HG02798 (cell line): ENCODE data around the gene SLC39A10.

Source experiments
- ATAC-seq: cut with Tn5 transposase; IDR thresholded peaks from one replicate; pipeline ENCODE4 v1.9.1; 2021; ENCODE audit warnings: mild to moderate bottlenecking; ENCODE audit not compliant: unreplicated experiment, poor library complexity

Gene SLC39A10

DNA sequence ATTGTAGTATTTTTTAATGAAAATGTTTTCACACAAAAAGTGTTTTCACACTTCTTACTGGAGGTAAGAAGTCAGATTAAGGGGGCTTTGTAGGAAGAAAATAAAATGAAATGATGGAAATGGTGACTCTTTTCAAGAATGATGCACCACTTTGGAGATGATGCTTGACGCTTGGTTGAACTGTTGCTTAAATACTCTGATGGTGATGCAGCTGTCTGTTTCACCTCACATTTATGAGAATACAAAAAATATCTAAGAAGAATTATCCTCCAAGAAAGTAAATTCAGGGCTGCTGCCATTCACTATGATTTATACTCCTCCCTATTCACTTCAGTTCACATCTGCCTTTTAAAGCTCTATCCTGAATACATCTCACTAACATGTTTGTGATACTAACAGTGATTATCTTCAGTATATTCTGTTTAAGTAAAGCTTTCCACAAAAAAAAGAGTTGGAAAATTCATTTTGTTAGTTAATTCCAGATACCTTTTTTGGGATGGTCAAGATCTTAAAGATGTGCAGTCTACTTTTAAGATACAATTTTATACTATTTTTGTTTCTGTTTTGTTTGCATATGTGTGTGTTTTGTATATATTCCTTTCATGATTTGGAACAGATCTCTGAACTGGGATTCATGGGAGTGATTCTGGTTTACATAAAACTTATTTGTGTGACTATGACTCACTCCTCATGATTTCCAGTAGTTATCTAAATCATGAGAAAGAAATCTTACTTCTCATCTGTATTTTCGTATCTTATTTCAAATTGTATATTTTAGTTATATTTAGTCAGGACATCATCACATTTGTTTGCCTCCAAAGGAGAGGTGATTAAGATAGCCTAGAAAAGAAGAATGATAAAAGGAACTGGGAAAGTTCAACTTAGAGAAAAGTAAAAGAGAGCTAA is 53.1 kb downstream of the SLC39A10 start:
- no peak for ATAC-seq

- ATAC-seq, result peak; percentile 76
These were observed 54.5 kb downstream of the SLC39A10 start for GRCh38 chr2:195711478-195711877.

DNA sequence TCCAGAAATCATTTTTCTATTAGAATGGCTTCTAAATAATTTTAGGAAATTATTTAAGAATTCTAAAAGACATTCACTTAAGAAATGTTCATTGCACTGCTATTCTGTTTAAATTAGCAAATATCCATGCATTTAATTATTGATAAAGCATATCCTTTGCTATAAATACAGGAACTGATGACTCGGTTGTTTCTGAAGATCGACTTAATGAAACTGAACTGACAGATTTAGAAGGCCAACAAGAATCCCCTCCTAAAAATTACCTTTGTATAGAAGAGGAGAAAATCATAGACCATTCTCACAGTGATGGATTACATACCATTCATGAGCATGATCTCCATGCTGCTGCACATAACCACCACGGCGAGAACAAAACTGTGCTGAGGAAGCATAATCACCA is 59.4 kb downstream of the SLC39A10 start:
- no peak for ATAC-seq

GRCh38 chr2:195721042-195721441 is 64.0 kb downstream of the SLC39A10 start:
- ATAC-seq, result no peak

GRCh38 chr2:195722075-195722474 is 65.0 kb downstream of the SLC39A10 start:
- no peak for ATAC-seq

- ATAC-seq, result no peak
These were observed 70.1 kb downstream of the SLC39A10 start for GRCh38 chr2:195727106-195727505.

- ATAC-seq, result no peak
These were observed 73.9 kb downstream of the SLC39A10 start for GRCh38 chr2:195730912-195731311.

GRCh38 chr2:195732574-195732973 is 75.5 kb downstream of the SLC39A10 start:
- no peak for ATAC-seq

DNA sequence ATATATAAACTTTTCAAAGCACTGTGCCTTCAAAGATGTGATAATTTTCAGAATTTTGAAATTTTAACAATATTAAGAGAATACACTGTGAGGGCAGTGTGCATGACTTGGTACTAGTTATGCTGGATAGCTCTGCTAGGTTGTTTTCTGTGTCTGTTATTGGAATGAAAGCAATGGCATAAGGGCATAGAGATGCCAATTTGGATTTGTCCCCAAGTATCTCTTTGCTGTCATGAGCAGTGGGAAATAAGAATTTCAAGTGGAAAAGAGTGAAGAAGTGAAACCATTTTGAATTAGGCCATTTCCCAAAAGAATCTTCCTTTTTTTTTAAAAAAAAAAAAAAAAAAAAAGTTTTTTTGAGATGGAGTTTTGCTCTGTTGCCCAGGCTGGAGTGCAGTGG is 76.8 kb downstream of the SLC39A10 start:
- no peak for ATAC-seq

- no peak for ATAC-seq
These were observed 77.4 kb downstream of the SLC39A10 start for GRCh38 chr2:195734395-195734794.

- no peak for ATAC-seq
These were observed 77.9 kb downstream of the SLC39A10 start for GRCh38 chr2:195734931-195735330.

DNA sequence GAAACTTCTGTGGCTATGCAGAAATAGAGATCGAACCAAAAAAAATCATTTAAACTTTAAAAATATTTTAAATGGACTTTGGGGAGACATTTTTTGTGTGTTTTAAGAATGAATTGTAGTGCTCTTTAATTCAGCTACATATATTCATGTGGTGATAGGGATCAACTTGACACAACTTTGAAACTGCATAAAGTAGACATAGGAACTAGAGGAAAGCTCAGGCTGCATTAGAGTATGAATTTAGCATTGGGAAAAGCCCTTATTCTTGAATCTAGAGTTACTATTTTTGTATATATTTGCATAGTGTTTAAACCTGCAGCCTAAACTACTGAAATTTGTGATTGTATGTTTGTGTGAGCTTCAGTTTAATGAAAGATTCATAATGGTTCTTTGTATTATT is 78.3 kb downstream of the SLC39A10 start:
- ATAC-seq, result no peak

DNA sequence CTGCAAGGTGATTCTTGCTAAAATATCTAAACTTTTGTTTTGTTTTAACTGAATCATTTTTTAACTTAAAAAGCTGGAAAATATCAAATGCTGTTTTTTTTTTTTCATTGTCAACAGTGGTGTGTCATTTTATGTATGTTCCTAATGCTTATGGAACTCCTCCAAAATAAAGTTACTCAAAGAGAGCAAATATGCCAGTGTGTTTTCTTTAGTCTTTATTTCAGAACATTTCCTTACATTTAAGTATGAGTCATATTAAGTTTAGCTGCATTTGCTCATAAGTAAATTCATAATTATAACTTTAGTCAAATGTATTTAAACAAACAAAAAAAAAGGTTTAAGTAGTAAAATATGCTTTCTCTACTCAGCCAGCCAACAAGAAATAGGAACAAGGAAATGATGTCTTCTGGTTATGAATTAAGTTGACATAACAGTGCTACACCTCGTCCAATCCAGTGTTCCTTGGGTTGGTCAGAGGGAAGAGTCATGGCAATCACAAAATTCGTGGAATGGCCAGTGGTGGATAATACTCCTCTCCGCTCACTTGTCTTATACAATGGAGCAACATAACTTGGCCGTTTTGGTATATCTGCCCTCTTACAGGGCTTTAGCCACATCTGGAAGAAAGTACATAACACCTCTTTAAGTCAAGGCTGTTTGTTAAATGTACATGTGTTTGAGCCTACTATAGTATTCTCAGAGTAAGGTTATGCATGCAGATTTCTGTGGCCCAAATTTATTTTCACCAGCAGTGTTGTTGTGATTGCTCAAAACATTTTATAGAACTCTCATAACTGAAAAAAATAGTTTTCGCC is 80.7 kb downstream of the SLC39A10 start:
- ATAC-seq, result no peak

DNA sequence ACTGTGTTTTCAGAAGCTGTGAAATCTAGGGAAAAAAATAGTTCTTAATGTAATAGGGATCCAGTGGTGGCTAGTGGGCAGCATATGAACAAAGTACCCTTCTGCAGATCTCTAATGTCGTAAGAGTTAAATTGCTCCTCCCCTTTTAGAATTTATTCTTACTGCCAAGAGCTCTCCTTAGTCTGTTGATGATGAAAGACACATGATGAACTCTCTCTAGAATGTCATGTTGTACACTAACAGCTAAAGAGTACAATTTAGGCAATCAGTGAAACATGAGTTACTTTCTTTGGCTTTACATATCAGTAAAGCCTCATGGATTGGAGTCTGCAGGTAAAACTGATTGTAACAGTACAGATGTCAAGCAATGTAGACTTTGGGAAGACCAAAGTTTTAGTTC is 84.2 kb downstream of the SLC39A10 start:
- no peak for ATAC-seq

DNA sequence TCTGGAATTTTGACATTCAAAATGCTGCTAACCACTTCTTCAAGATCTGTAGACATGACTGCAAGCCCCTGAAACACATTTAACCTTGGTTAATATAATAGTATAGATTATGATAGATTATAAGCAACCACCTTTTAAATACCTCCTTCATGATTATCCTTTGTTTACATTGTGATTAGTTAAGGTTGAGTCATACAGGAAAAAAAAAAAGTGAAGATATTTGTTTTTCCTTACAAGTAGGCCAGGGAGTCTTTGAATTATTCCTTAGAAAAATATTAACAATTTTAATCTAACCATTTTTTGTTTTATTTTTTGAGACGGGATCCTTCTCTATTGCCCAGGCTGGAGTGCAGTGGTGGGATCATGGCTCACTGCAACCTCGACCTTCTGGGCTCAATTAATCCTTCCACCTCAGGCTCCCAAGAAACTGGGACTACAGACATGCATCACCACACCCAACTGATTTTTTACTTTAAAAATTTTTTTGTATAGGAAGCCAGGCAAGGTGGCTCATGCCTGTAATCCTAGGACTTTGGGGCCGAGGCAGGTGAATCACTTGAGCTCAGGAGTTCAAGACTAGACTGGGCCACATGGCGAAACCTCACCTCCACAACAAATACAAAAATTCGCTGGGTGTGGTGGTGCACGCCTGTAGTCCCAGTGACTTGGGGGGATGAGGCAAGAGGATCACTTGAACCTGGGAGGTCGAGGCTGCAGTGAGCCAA is 99.4 kb downstream of the SLC39A10 start:
- ATAC-seq, result no peak

DNA sequence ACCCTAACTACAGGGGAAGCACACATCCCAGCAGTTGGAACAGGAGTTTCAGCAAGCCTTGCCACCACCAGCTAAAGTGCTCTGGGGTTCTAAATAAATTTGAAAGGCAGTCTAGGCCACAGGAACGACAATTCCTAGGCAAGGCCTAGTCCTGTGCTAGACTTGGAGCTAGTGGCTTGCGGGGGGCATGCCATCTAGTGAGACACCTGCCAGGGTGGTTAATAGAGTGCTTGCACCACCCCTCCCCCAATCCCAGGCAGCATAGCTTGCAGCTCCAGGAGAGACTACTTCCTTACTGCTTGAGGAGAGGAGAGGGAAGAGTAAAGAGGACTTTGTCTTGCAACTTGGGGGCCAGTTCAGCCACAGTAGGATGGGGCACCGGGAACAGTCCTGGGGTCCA is 101.8 kb downstream of the SLC39A10 start:
- ATAC-seq, result no peak

GRCh38 chr2:195759877-195760276 is 102.9 kb downstream of the SLC39A10 start:
- ATAC-seq, result no peak

DNA sequence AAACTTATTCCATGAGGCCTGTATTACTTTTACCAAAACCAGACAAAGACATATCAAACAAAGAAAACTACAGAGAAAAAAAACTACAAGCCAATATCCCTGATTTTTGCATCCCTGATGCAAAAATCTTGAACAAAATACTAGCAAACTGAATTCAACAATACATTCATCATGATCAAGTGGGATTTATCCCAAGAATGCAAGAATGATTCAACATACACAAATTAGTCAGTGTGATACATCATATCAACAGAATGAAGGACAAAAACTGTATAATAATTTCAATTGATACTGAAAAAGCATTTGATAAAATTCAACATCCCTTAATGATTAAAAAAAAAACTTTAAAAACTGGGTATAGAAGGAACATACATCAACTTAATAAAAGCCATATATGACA is 106.8 kb downstream of the SLC39A10 start:
- no peak for ATAC-seq

GRCh38 chr2:195766691-195767090 is 109.7 kb downstream of the SLC39A10 start:
- no peak for ATAC-seq

DNA sequence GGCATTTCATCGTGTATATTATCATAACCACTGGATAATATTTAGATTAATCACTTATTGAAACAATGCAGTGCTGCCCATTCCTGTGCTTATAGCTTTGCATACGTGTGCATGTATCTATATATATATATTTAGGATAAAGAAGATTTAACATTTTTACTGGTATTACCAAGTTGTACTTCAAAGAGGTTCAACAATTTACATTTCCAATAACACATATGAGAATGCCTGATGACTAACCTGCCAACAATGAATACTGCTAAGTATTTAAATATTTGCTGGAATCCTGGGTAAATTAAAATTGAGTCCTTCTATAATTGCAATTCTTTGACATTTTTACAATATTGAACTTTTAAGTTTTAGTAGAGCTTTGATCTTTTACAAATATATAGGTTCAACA is 111.4 kb downstream of the SLC39A10 start:
- no peak for ATAC-seq

DNA sequence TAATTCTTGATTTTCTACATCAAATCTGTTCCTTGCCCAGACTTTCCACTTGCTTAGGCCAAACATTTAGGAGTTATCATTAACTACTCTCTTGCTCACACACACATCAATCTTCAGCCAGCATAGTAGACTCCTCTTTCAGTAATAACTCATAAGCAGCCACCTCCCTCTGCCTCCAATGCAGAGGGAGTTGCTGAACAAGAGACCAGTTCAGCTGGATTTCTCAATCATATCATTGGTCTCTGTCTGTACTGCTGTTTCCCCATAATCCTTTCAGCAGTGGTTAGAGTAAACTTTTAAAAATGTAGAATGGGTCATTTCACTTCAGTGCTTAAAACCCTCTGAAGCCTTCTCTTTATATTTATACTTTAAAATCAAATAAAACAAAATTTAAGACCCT is 112.9 kb downstream of the SLC39A10 start:
- ATAC-seq, result no peak
